H9 (cell line): ENCODE results near the gene IFITM1. TPM values are rescaled to one million over a fixed set of nuclear protein-coding genes. Genes with fewer than 3 reads are reported as not detected.

Experiments used
- DNase-seq: peaks from one replicate; pipeline ENCODE4 v3.0.0-alpha.2; 2017
- H2AFZ ChIP-seq: one replicate; pipeline ENCODE4 v1.6.1; 2013; ENCODE audit warnings: mild to moderate bottlenecking, low read length, control low read depth, moderate library complexity
- H2AK5ac ChIP-seq: 2 replicates; pipeline ENCODE4 v1.6.1; 2013; ENCODE audit warnings: low read length, control low read depth, mixed read lengths; ENCODE audit not compliant: insufficient read length
- H2BK120ac ChIP-seq: one replicate; pipeline ENCODE4 v1.6.1; 2013; ENCODE audit warnings: low read depth, mild to moderate bottlenecking, low read length, control low read depth, inconsistent platforms; ENCODE audit not compliant: poor library complexity, severe bottlenecking
- H2BK12ac ChIP-seq: 2 replicates; pipeline ENCODE4 v1.6.1; 2013; ENCODE audit warnings: low read length, control low read depth, mixed read lengths, low read depth; ENCODE audit not compliant: insufficient read length
- H2BK15ac ChIP-seq: 2 replicates; pipeline ENCODE4 v1.6.1; 2013; ENCODE audit warnings: low read depth, low read length, control low read depth
- H2BK20ac ChIP-seq: one replicate; pipeline ENCODE4 v1.6.1; 2013; ENCODE audit warnings: low read depth, mild to moderate bottlenecking, low read length, control low read depth, inconsistent platforms; ENCODE audit not compliant: poor library complexity, severe bottlenecking
- H2BK5ac ChIP-seq: 2 replicates; pipeline ENCODE4 v1.6.1; 2013; ENCODE audit warnings: low read length, control low read depth, mixed read lengths; ENCODE audit not compliant: insufficient read length
- H3K14ac ChIP-seq: 2 replicates; pipeline ENCODE4 v1.6.1; 2013; ENCODE audit warnings: low read length, control low read depth; ENCODE audit not compliant: insufficient read depth
- H3K18ac ChIP-seq: 2 replicates; pipeline ENCODE4 v1.6.1; 2013; ENCODE audit warnings: low read depth, mild to moderate bottlenecking, mixed read lengths, low read length, control low read depth; ENCODE audit not compliant: insufficient read length
- H3K23ac ChIP-seq: 2 replicates; pipeline ENCODE4 v1.6.1; 2013; ENCODE audit warnings: low read length, control low read depth, mixed read lengths, low read depth; ENCODE audit not compliant: insufficient read length
- H3K23me2 ChIP-seq: 2 replicates; pipeline ENCODE4 v1.6.1; 2013; ENCODE audit warnings: low read depth, mild to moderate bottlenecking, mixed read lengths, low read length, control low read depth; ENCODE audit not compliant: insufficient read length, poor library complexity, severe bottlenecking
- H3K27ac ChIP-seq: 2 replicates; pipeline ENCODE4 v1.5.1; 2013; ENCODE audit warnings: low read length, control low read depth, mixed read lengths, low read depth; ENCODE audit not compliant: insufficient read length
- H3K27me3 ChIP-seq: 2 replicates; pipeline ENCODE4 v1.6.1; 2013; ENCODE audit warnings: low read length, control low read depth, inconsistent platforms; ENCODE audit not compliant: insufficient read depth
- H3K4ac ChIP-seq: 2 replicates; pipeline ENCODE4 v1.6.1; 2013; ENCODE audit warnings: low read depth, mild to moderate bottlenecking, control low read depth, inconsistent platforms, low read length, moderate library complexity
- H3K4me1 ChIP-seq: 2 replicates; pipeline ENCODE4 v1.6.1; 2013; ENCODE audit warnings: low read length, control low read depth, inconsistent platforms; ENCODE audit not compliant: insufficient read depth
- H3K4me2 ChIP-seq: 2 replicates; pipeline ENCODE4 v1.6.1; 2013; ENCODE audit warnings: low read length, control low read depth, mixed read lengths; ENCODE audit not compliant: insufficient read length, insufficient read depth
- H3K56ac ChIP-seq: 2 replicates; pipeline ENCODE4 v1.6.1; 2013; ENCODE audit warnings: low read depth, mild to moderate bottlenecking, mixed read lengths, low read length, control low read depth; ENCODE audit not compliant: insufficient read length
- H3K79me1 ChIP-seq: 2 replicates; pipeline ENCODE4 v1.6.1; 2013; ENCODE audit warnings: low read depth, mild to moderate bottlenecking, moderate library complexity, low read length, control low read depth, inconsistent platforms; ENCODE audit not compliant: insufficient read depth, poor library complexity, severe bottlenecking
- H3K79me2 ChIP-seq: 2 replicates; pipeline ENCODE4 v1.6.1; 2013; ENCODE audit warnings: low read length, control low read depth, inconsistent platforms; ENCODE audit not compliant: insufficient read depth
- H3K9ac ChIP-seq: 2 replicates; pipeline ENCODE4 v1.6.1; 2013; ENCODE audit warnings: low read length, control low read depth, mixed read lengths; ENCODE audit not compliant: insufficient read length; ENCODE audit errors: extremely low read depth
- H3K9me3 ChIP-seq: one replicate; pipeline ENCODE4 v1.6.1; 2013; ENCODE audit warnings: low read depth, low read length, inconsistent platforms; ENCODE audit not compliant: control insufficient read depth
- H3T11ph ChIP-seq: one replicate; pipeline ENCODE4 v1.6.1; 2013; ENCODE audit warnings: mild to moderate bottlenecking, low read length, control low read depth, inconsistent platforms
- H4K20me1 ChIP-seq: one replicate; pipeline ENCODE4 v1.6.1; 2013; ENCODE audit not compliant: control insufficient read depth, insufficient read length, insufficient read depth
- H4K5ac ChIP-seq: 2 replicates; pipeline ENCODE4 v1.6.1; 2013; ENCODE audit warnings: low read depth, mild to moderate bottlenecking, mixed read lengths, low read length, control low read depth; ENCODE audit not compliant: insufficient read length
- H4K8ac ChIP-seq: replicated peaks from 2 replicates; pipeline ENCODE4 v1.6.1; 2013; ENCODE audit warnings: low read length, control low read depth, mixed read lengths, low read depth; ENCODE audit not compliant: insufficient read length
- H4K91ac ChIP-seq: 2 replicates; pipeline ENCODE4 v1.6.1; 2013; ENCODE audit warnings: low read depth, mild to moderate bottlenecking, moderate library complexity, mixed read lengths, low read length, control low read depth; ENCODE audit not compliant: insufficient read length
- H3K27ac Mint-ChIP-seq, 3 experiments: 2 replicates in 2 of 3; 3 replicates in 1 of 3; pipeline ENCODE4 v1.8.0; 2020 to 2021; ENCODE audit warnings: mixed read lengths in 3 of 3, mild to moderate bottlenecking in 1 of 3, moderate library complexity in 1 of 3
- H3K27me3 Mint-ChIP-seq: 2 replicates; pipeline ENCODE4 v1.8.0; 2021; ENCODE audit warnings: low read depth, mild to moderate bottlenecking, moderate library complexity, mixed read lengths
- H3K36me3 Mint-ChIP-seq, 3 experiments: 2 replicates in 2 of 3; 3 replicates in 1 of 3; pipeline ENCODE4 v1.8.0; 2020 to 2021; ENCODE audit warnings: low read depth in 3 of 3, mixed read lengths in 3 of 3; ENCODE audit not compliant: insufficient read depth in 1 of 3
- H3K4me1 Mint-ChIP-seq, 2 experiments: 2 replicates each; pipeline ENCODE4 v1.8.0; 2020; ENCODE audit warnings: mixed read lengths in 2 of 2
- H3K4me3 Mint-ChIP-seq, 2 experiments: 2 replicates in 1 of 2; 3 replicates in 1 of 2; pipeline ENCODE4 v1.8.0; 2020 to 2021; ENCODE audit warnings: mild to moderate bottlenecking in 2 of 2, mixed read lengths in 2 of 2, moderate library complexity in 1 of 2
- H3K9me3 Mint-ChIP-seq, 2 experiments: 2 replicates in 1 of 2; 3 replicates in 1 of 2; pipeline ENCODE4 v1.8.0; 2020; ENCODE audit warnings: mild to moderate bottlenecking in 2 of 2, mixed read lengths in 2 of 2, moderate library complexity in 1 of 2
- CTCF ChIP-seq: fragments of 200-600 bp; sonication (generic); conservative IDR thresholded peaks from 3 replicates; pipeline ENCODE4 v1.8.0; 2021; ENCODE audit warnings: antibody characterized with exemption, mild to moderate bottlenecking
- WGBS: extraction: QIAGEN DNeasy Blood & Tissue Kit; methylation state at CpG from one replicate; pipeline ENCODE4 v1.1.7; 2013; ENCODE audit warnings: missing lambda C conversion rate, low lambda C conversion rate, mixed read lengths; ENCODE audit not compliant: insufficient read length; ENCODE audit errors: extremely low coverage; 5-methylcytosine and 5-hydroxymethylcytosine counted together
- total RNA-seq: library from RNA; stranded (reverse); gene quantifications from 2 replicates; pipeline ENCODE4 v1.2.1, GENCODE V29; 2021

IFITM1 gene
- total RNA-seq, 1 experiment from 2014 or later, result 500 TPM

GRCh38 chr11:279966-280705 lies 33.7 kb upstream of the IFITM1 start:
- Histone ChIP-seq H4K20me1 (no peaks in the 10 kb centered on the region), H3K9ac (no peak overlapping the region), H2AFZ (no peak overlapping the region), H2AK5ac (no peak overlapping the region), H2BK5ac (no peak overlapping the region), H3K27me3 (no peaks in the 10 kb centered on the region), H3K18ac (no peak overlapping the region), H4K8ac (no peak overlapping the region), H3K56ac (no peak overlapping the region), H3K23me2 (no peaks in the 10 kb centered on the region), H3K79me2 (no peaks in the 10 kb centered on the region), H3T11ph (no peak overlapping the region), H3K4me1 (no peaks in the 10 kb centered on the region), H3K4ac (no peak overlapping the region), H3K79me1 (no peaks in the 10 kb centered on the region), H3K14ac (no peak overlapping the region), H3K4me2 (no peak overlapping the region), H2BK120ac (no peak overlapping the region), H4K5ac (no peak overlapping the region), H2BK20ac (no peak overlapping the region), H2BK15ac (no peak overlapping the region), H3K27ac (no peak overlapping the region), H3K9me3 (no peaks in the 10 kb centered on the region), H4K91ac (no peak overlapping the region), H2BK12ac (no peak overlapping the region), H3K23ac (no peak overlapping the region)
- no peak; the same call in 2 of the 3 replicates for TF ChIP-seq CTCF
- Mint-ChIP-seq H3K27me3 (no peaks in the 10 kb centered on the region; the same call in 1 of the 2 replicates), H3K4me3 (no peak overlapping the region), H3K27ac (no peak overlapping the region), H3K4me1 (peaks cover 29 to 39% of the 10 kb centered on the region in 2 experiments), H3K36me3 (no peaks in the 10 kb centered on the region; a peak in 2 of 7 replicates), H3K9me3 (peaks cover 2 to 3% of the 10 kb centered on the region in 2 experiments; a peak in 1 of 5 replicates)
- no peak for DNase-seq
- no CpG with 5 or more reads among the region's 85 CpGs for WGBS
